IMR-90 (cell line): ENCODE measurements around the gene SEC24B. TPM values are rescaled to one million over a fixed set of nuclear protein-coding genes. Genes with fewer than 3 reads are reported as not detected.

Experiments used
- ATAC-seq: fragments of 200-7000 bp; cut with Tn5 transposase; 2 replicates; pipeline ENCODE4 v1.9.1; 2020; ENCODE audit warnings: low read depth, mild to moderate bottlenecking, moderate library complexity
- BruUV-seq: library from RNA; stranded (reverse); fragments of 400-500 nt; replicated peaks from 2 replicates; lab custom pipeline; 2021; lab: Mats Ljungman, UMichigan
- CTCF ChIA-PET: fragments of 300-600 bp; formaldehyde crosslinking; extraction: SDS; loops from one replicate; lab custom pipeline; 2021; ENCODE audit warnings: antibody characterized with exemption; lab: Yijun Ruan, JAX
- POLR2A ChIA-PET: fragments of 300-600 bp; sonication (Branson Sonifier 250); formaldehyde crosslinking; loops from one replicate; lab custom pipeline; 2022; ENCODE audit warnings: antibody characterized with exemption; ENCODE audit not compliant: unreplicated experiment; lab: Charles Lee
- DNase-seq: peaks from one replicate; pipeline ENCODE4 v3.0.0; 2013
- H2AFZ ChIP-seq: replicated peaks from 2 replicates; pipeline ENCODE3; 2013; ENCODE audit warnings: low read length, mild to moderate bottlenecking; ENCODE audit not compliant: poor library complexity
- H2AK5ac ChIP-seq: 2 replicates; pipeline ENCODE4 v1.6.1; 2013; ENCODE audit warnings: low read depth, low read length, inconsistent platforms
- H2AK9ac ChIP-seq: replicated peaks from 2 replicates; pipeline ENCODE3; 2013; ENCODE audit warnings: mild to moderate bottlenecking, low read depth, low read length, moderate library complexity; ENCODE audit not compliant: poor library complexity
- H2BK120ac ChIP-seq: 2 replicates; pipeline ENCODE4 v1.6.1; 2013; ENCODE audit warnings: low read depth, low read length, inconsistent platforms
- H2BK15ac ChIP-seq: 3 replicates; pipeline ENCODE4 v1.6.1; 2013; ENCODE audit warnings: low read depth, low read length, inconsistent platforms
- H2BK20ac ChIP-seq: 2 replicates; pipeline ENCODE4 v1.6.1; 2013; ENCODE audit warnings: low read depth, mild to moderate bottlenecking, inconsistent platforms, low read length, moderate library complexity
- H2BK5ac ChIP-seq: 2 replicates; pipeline ENCODE4 v1.6.1; 2013; ENCODE audit warnings: mild to moderate bottlenecking, low read depth, low read length, inconsistent platforms; ENCODE audit not compliant: poor library complexity, severe bottlenecking
- H3K14ac ChIP-seq: replicated peaks from 2 replicates; pipeline ENCODE4 v1.6.1; 2013; ENCODE audit warnings: low read depth, low read length, inconsistent platforms
- H3K18ac ChIP-seq: 2 replicates; pipeline ENCODE4 v1.6.1; 2013; ENCODE audit warnings: low read depth, low read length, control low read depth
- H3K23ac ChIP-seq: 2 replicates; pipeline ENCODE4 v1.6.1; 2013; ENCODE audit warnings: low read depth, low read length, inconsistent platforms
- H3K27ac ChIP-seq: 2 replicates; pipeline ENCODE4 v1.5.1; 2013; ENCODE audit warnings: mild to moderate bottlenecking, control low read depth, low read length; ENCODE audit not compliant: insufficient read depth
- H3K27me3 ChIP-seq: 2 replicates; pipeline ENCODE4 v1.6.1; 2013; ENCODE audit warnings: low read length; ENCODE audit not compliant: control insufficient read depth, insufficient read depth
- H3K36me3 ChIP-seq: 2 replicates; pipeline ENCODE4 v1.6.1; 2013; ENCODE audit warnings: low read length, mixed read lengths; ENCODE audit not compliant: control insufficient read depth, insufficient read depth
- H3K4ac ChIP-seq: 2 replicates; pipeline ENCODE4 v1.6.1; 2013; ENCODE audit warnings: low read depth, low read length, inconsistent platforms
- H3K4me1 ChIP-seq: 2 replicates; pipeline ENCODE4 v1.6.1; 2013; ENCODE audit warnings: low read length, mixed read lengths; ENCODE audit not compliant: control insufficient read depth, insufficient read depth
- H3K4me2 ChIP-seq: 2 replicates; pipeline ENCODE4 v1.6.1; 2013; ENCODE audit warnings: low read depth, mild to moderate bottlenecking, control low read depth, low read length, moderate library complexity
- H3K4me3 ChIP-seq: 2 replicates; pipeline ENCODE4 v1.5.1; 2013; ENCODE audit warnings: low read depth, mild to moderate bottlenecking, control low read depth, low read length, moderate library complexity; ENCODE audit not compliant: insufficient read depth
- H3K56ac ChIP-seq: 2 replicates; pipeline ENCODE4 v1.6.1; 2013; ENCODE audit warnings: low read length, inconsistent platforms; ENCODE audit not compliant: insufficient read depth; ENCODE audit errors: extremely low read depth
- H3K79me1 ChIP-seq, 2 experiments: 2 replicates each; pipeline ENCODE4 v1.6.1; 2013; ENCODE audit warnings: low read length in 2 of 2, inconsistent platforms in 1 of 2, low read depth in 1 of 2
- H3K9ac ChIP-seq: 2 replicates; pipeline ENCODE4 v1.6.1; 2013; ENCODE audit warnings: low read depth, low read length, control low read depth
- H3K9me1 ChIP-seq: 2 replicates; pipeline ENCODE4 v1.6.1; 2013; ENCODE audit warnings: low read length, inconsistent platforms; ENCODE audit not compliant: insufficient read depth
- H3K9me3 ChIP-seq: 2 replicates; pipeline ENCODE4 v1.6.1; 2013; ENCODE audit warnings: low read length; ENCODE audit not compliant: control insufficient read depth, insufficient read depth
- H4K20me1 ChIP-seq: 2 replicates; pipeline ENCODE4 v1.6.1; 2013; ENCODE audit warnings: low read length, inconsistent platforms; ENCODE audit not compliant: insufficient read depth
- H4K5ac ChIP-seq: 2 replicates; pipeline ENCODE4 v1.6.1; 2013; ENCODE audit warnings: mild to moderate bottlenecking, low read depth, low read length, control low read depth
- H4K8ac ChIP-seq, 2 experiments: 2 replicates each; pipeline ENCODE4 v1.6.1; 2013; ENCODE audit warnings: low read depth in 2 of 2, low read length in 2 of 2, control low read depth in 1 of 2, inconsistent platforms in 1 of 2
- H4K91ac ChIP-seq: 2 replicates; pipeline ENCODE4 v1.6.1; 2013; ENCODE audit warnings: low read depth, low read length, inconsistent platforms; ENCODE audit not compliant: insufficient read depth
- FOS ChIP-seq: fragments of 150-350 bp; IDR thresholded peaks from 2 replicates; pipeline ENCODE4 v1.6.1; 2016; ENCODE audit warnings: low read depth, low read length
- RFX5 ChIP-seq: IDR thresholded peaks from 2 replicates; pipeline ENCODE4 v1.8.0; 2012; ENCODE audit warnings: low read depth, mild to moderate bottlenecking, low read length, moderate library complexity
- WGBS, 2 experiments: methylation state at CpG; one replicate each; pipeline versions ENCODE4 v1.1.5 to v1.1.7; 2013; ENCODE audit warnings: missing lambda C conversion rate in 2 of 2; ENCODE audit not compliant: insufficient read length in 1 of 2; ENCODE audit errors: extremely low coverage in 2 of 2; 5-methylcytosine and 5-hydroxymethylcytosine counted together
- dilution Hi-C: fragments of 300-500 bp; cut with HindIII; formaldehyde crosslinking; loops from one replicate; pipeline ENCODE4 v1.14.3; 2018; ENCODE audit warnings: low sequenced_read_pairs; ENCODE audit not compliant: unreplicated experiment
- in situ Hi-C: fragments of 300-500 bp; cut with MboI; formaldehyde crosslinking; loops from 3 replicates; pipeline ENCODE4 v1.14.3; 2019; ENCODE audit warnings: low sequenced_read_pairs, inconsistent platforms, mixed read lengths
- intact Hi-C: fragments of 100-400 bp; cut with micrococcal nuclease; formaldehyde crosslinking; loops from 2 replicates; pipeline ENCODE4 v1.10.0; 2022
- polyA plus RNA-seq, 3 experiments: library from polyadenylated mRNA; depleted of rRNA; stranded (reverse); fragments of >200 nt; gene quantifications; 2 replicates each; pipeline ENCODE4 v1.2.3, GENCODE V29; 2012; ENCODE audit warnings: low replicate concordance in 1 of 3
- total RNA-seq: library from RNA; depleted of rRNA; stranded (reverse); fragments of >200 nt; gene quantifications from 2 replicates; pipeline ENCODE4 v1.2.3, GENCODE V29; 2012

The SEC24B gene
- total and polyA plus RNA-seq, 2 of the 4 experiments (the other 2 are of a cell fraction): 19.0 to 27.4 TPM

- no peak overlapping the region for H3K9ac ChIP-seq
- POLR2A ChIA-PET: no interaction called here
- WGBS, 2 experiments: no CpG with 5 or more reads among the region's 2 CpGs
Observed at GRCh38 chr4:109576462-109576861, 142.8 kb downstream of the SEC24B start.

More at GRCh38 chr4:109576462-109576861, 142.8 kb downstream of the SEC24B start:
- intact Hi-C loops (no loop called here), in situ Hi-C loops (no loop called here), dilution Hi-C loops (no loop called here)
- no peak overlapping the region for H3K4ac ChIP-seq
- no peaks in the 10 kb centered on the region; a peak in 1 of 4 replicates for H3K79me1 ChIP-seq
- BruUV-seq: no TSS peak
- H4K5ac ChIP-seq: no peak overlapping the region
- CTCF ChIA-PET: no interaction called here
- H2BK120ac ChIP-seq: no peak overlapping the region
- H3K14ac ChIP-seq: no peak overlapping the region
- no peak overlapping the region for H3K27ac ChIP-seq
- DNase-seq (peak; percentile 47), ATAC-seq (peak; percentile 53)
- TF ChIP-seq RFX5 (no peak), FOS (0 out of 2 replicates have a peak, but pooled peaks have one; percentile 8)
- no peak overlapping the region for H3K4me2 ChIP-seq
- H3K9me1 ChIP-seq: no peaks in the 10 kb centered on the region
- no peaks in the 10 kb centered on the region for H3K9me3 ChIP-seq
- no peak overlapping the region for H3K23ac ChIP-seq
- H3K18ac ChIP-seq: no peak overlapping the region
- no peak overlapping the region for H2BK15ac ChIP-seq
- no peak overlapping the region for H2AK5ac ChIP-seq
- H3K36me3 ChIP-seq: no peaks in the 10 kb centered on the region
- H2AK9ac ChIP-seq: no peak overlapping the region
- no peak overlapping the region for H4K8ac ChIP-seq
- no peak overlapping the region for H2BK5ac ChIP-seq
- H2AFZ ChIP-seq: no peak overlapping the region
- H4K20me1 ChIP-seq: no peaks in the 10 kb centered on the region
- no peaks in the 10 kb centered on the region for H3K4me1 ChIP-seq
- H3K56ac ChIP-seq: no peak overlapping the region
- no peaks in the 10 kb centered on the region for H3K27me3 ChIP-seq
- no peak overlapping the region for H3K4me3 ChIP-seq
- no peak overlapping the region for H4K91ac ChIP-seq
- H2BK20ac ChIP-seq: no peak overlapping the region
